Astrocyte (in vitro differentiated cells and primary cell): ENCODE data around the gene CYP4F22. TPM values are rescaled to one million over a fixed set of nuclear protein-coding genes. Genes with fewer than 3 reads are reported as not detected.

ENCODE experiments used
- DNase-seq: peaks from one replicate; pipeline ENCODE4 v3.0.0-alpha.2; 2010; ENCODE audit warnings: low read depth
- FAIRE-seq: peaks from 2 replicates; lab custom pipeline; 2011; peaks lifted over from hg19 to GRCh38; lab: Jason Lieb, UNC
- H2AFZ ChIP-seq: 2 replicates; pipeline ENCODE4 v1.6.0; 2012; ENCODE audit warnings: low read depth, low read length, inconsistent platforms
- H3K27ac ChIP-seq: 2 replicates; pipeline ENCODE4 v1.5.1; 2011; ENCODE audit warnings: low read depth, low read length, inconsistent platforms
- H3K27me3 ChIP-seq: 2 replicates; pipeline ENCODE4 v1.6.0; 2011; ENCODE audit warnings: low read length, inconsistent platforms; ENCODE audit not compliant: insufficient read depth
- H3K36me3 ChIP-seq: 2 replicates; pipeline ENCODE4 v1.5.1; 2011; ENCODE audit warnings: low read length, inconsistent platforms; ENCODE audit not compliant: insufficient read depth
- H3K4me1 ChIP-seq: 2 replicates; pipeline ENCODE4 v1.5.1; 2011; ENCODE audit warnings: low read length, inconsistent platforms; ENCODE audit not compliant: insufficient read depth
- H3K4me2 ChIP-seq: 2 replicates; pipeline ENCODE4 v1.6.0; 2012; ENCODE audit warnings: low read length, inconsistent platforms
- H3K4me3 ChIP-seq: 2 replicates; pipeline ENCODE4 v1.5.1; 2011; ENCODE audit warnings: low read depth, mild to moderate bottlenecking, low read length, inconsistent platforms; ENCODE audit not compliant: insufficient read depth
- H3K79me2 ChIP-seq: 2 replicates; pipeline ENCODE4 v1.6.0; 2012; ENCODE audit warnings: mild to moderate bottlenecking, low read length, inconsistent platforms; ENCODE audit not compliant: insufficient read depth
- H3K9ac ChIP-seq: 2 replicates; pipeline ENCODE4 v1.6.0; 2012; ENCODE audit warnings: mild to moderate bottlenecking, low read length, inconsistent platforms
- H3K9me3 ChIP-seq: 2 replicates; pipeline ENCODE4 v1.5.1; 2012; ENCODE audit warnings: low read depth, mild to moderate bottlenecking, low read length, inconsistent platforms; ENCODE audit not compliant: insufficient read depth
- H4K20me1 ChIP-seq: 2 replicates; pipeline ENCODE4 v1.6.0; 2012; ENCODE audit warnings: low read length, inconsistent platforms; ENCODE audit not compliant: insufficient read depth
- H3K27ac Mint-ChIP-seq: one replicate; pipeline ENCODE4 v1.8.0; 2021; ENCODE audit warnings: mild to moderate bottlenecking, mixed read lengths; ENCODE audit not compliant: unreplicated experiment
- H3K27me3 Mint-ChIP-seq: one replicate; pipeline ENCODE4 v1.8.0; 2021; ENCODE audit warnings: low read depth, mixed read lengths; ENCODE audit not compliant: unreplicated experiment
- H3K36me3 Mint-ChIP-seq: one replicate; pipeline ENCODE4 v1.8.0; 2021; ENCODE audit warnings: low read depth, mixed read lengths; ENCODE audit not compliant: unreplicated experiment
- H3K4me1 Mint-ChIP-seq: one replicate; pipeline ENCODE4 v1.8.0; 2021; ENCODE audit warnings: low read depth, mixed read lengths; ENCODE audit not compliant: unreplicated experiment
- H3K4me3 Mint-ChIP-seq: one replicate; pipeline ENCODE4 v1.8.0; 2021; ENCODE audit warnings: mild to moderate bottlenecking, moderate library complexity, mixed read lengths; ENCODE audit not compliant: unreplicated experiment
- H3K9me3 Mint-ChIP-seq: one replicate; pipeline ENCODE4 v1.8.0; 2021; ENCODE audit warnings: mild to moderate bottlenecking, mixed read lengths; ENCODE audit not compliant: unreplicated experiment
- EZH2 ChIP-seq: IDR thresholded peaks from 2 replicates; pipeline ENCODE4 v1.6.1; 2012; ENCODE audit warnings: mild to moderate bottlenecking, low read length, inconsistent platforms; ENCODE audit not compliant: insufficient read depth
- total RNA-seq: library from RNA; stranded (reverse); gene quantifications from 2 replicates; pipeline ENCODE4 v1.2.1, GENCODE V29; 2021
- TF ChIP-seq, protein P1 (sequence below): IDR thresholded peaks from 2 replicates; pipeline ENCODE4 v1.5.1; 2011; ENCODE audit warnings: low read depth, mild to moderate bottlenecking, inconsistent platforms, low read length, moderate library complexity; ENCODE audit not compliant: insufficient read depth

The CYP4F22 gene
- total RNA-seq, 1 donor from 2014 or later = not detected

DNA sequence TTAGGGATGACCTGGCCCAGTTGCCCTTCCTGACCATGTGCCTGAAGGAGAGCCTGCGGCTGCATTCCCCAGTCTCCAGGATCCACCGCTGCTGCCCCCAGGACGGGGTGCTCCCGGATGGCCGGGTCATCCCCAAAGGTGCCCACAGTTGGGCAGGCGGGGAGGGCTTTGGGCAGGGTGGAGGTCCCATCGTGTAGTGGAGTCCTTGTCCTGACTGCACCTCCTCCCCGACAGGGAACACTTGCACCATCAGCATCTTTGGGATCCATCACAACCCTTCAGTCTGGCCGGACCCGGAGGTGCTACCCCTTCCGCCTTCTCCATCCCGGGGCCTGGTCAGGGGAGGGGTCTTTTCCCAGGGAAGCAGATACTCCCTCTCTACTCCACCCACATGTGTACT, 75.0 kb downstream of the CYP4F22 start:
- Histone ChIP-seq H3K36me3 (no peaks in the 10 kb centered on the region), H3K4me2 (no peak overlapping the region), H3K4me1 (no peaks in the 10 kb centered on the region), H3K9ac (no peak overlapping the region), H3K27ac (no peak overlapping the region), H3K79me2 (no peaks in the 10 kb centered on the region), H2AFZ (no peak overlapping the region), H3K27me3 (no peaks in the 10 kb centered on the region), H3K9me3 (no peaks in the 10 kb centered on the region), H3K4me3 (no peak overlapping the region), H4K20me1 (no peaks in the 10 kb centered on the region)
- Mint-ChIP-seq H3K9me3 (peaks cover 2% of the 10 kb centered on the region), H3K27me3 (no peaks in the 10 kb centered on the region), H3K4me3 (no peak overlapping the region), H3K4me1 (no peaks in the 10 kb centered on the region), H3K27ac (no peak overlapping the region), H3K36me3 (no peaks in the 10 kb centered on the region)
- TF ChIP-seq, protein P1, sequence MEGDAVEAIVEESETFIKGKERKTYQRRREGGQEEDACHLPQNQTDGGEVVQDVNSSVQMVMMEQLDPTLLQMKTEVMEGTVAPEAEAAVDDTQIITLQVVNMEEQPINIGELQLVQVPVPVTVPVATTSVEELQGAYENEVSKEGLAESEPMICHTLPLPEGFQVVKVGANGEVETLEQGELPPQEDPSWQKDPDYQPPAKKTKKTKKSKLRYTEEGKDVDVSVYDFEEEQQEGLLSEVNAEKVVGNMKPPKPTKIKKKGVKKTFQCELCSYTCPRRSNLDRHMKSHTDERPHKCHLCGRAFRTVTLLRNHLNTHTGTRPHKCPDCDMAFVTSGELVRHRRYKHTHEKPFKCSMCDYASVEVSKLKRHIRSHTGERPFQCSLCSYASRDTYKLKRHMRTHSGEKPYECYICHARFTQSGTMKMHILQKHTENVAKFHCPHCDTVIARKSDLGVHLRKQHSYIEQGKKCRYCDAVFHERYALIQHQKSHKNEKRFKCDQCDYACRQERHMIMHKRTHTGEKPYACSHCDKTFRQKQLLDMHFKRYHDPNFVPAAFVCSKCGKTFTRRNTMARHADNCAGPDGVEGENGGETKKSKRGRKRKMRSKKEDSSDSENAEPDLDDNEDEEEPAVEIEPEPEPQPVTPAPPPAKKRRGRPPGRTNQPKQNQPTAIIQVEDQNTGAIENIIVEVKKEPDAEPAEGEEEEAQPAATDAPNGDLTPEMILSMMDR = no peak
- no peak for TF ChIP-seq EZH2
- FAIRE-seq (no peak), DNase-seq (no peak)

DNA sequence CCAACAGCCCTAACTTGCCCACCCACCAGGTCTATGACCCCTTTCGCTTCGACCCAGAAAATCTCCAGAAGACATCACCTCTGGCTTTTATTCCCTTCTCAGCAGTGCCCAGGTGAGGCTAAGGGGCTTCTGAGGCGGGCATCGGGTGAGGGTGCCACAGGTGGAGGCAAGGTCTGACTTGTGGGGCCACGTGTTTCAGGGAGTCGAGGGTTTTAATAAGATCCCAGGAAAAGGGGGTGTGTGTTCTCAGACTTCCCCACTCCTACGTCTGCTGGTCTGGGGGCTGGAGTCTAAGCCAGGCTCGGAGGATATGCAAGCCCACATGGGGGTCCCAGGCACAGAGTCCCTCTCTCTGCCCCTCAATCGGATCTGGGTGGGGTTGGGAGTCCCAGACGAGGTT, 75.8 kb downstream of the CYP4F22 start:
- TF ChIP-seq EZH2 = no peak
- TF ChIP-seq, protein P1 = no peak
- Histone ChIP-seq H3K4me1 (no peaks in the 10 kb centered on the region), H3K27ac (no peak overlapping the region), H3K36me3 (no peaks in the 10 kb centered on the region), H3K9me3 (no peaks in the 10 kb centered on the region), H3K9ac (no peak overlapping the region), H3K79me2 (no peaks in the 10 kb centered on the region), H3K4me3 (no peak overlapping the region), H4K20me1 (no peaks in the 10 kb centered on the region), H3K27me3 (no peaks in the 10 kb centered on the region), H2AFZ (peak overlapping the region; percentile 56), H3K4me2 (peak overlapping the region; percentile 66)
- no peaks in the 10 kb centered on the region for H3K36me3 Mint-ChIP-seq
- no peaks in the 10 kb centered on the region for H3K27me3 Mint-ChIP-seq
- no peak overlapping the region for H3K27ac Mint-ChIP-seq
- no peak overlapping the region for H3K4me3 Mint-ChIP-seq
- no peaks in the 10 kb centered on the region for H3K4me1 Mint-ChIP-seq
- no peak for FAIRE-seq
- H3K9me3 Mint-ChIP-seq = peaks cover 2% of the 10 kb centered on the region
- DNase-seq = no peak

DNA sequence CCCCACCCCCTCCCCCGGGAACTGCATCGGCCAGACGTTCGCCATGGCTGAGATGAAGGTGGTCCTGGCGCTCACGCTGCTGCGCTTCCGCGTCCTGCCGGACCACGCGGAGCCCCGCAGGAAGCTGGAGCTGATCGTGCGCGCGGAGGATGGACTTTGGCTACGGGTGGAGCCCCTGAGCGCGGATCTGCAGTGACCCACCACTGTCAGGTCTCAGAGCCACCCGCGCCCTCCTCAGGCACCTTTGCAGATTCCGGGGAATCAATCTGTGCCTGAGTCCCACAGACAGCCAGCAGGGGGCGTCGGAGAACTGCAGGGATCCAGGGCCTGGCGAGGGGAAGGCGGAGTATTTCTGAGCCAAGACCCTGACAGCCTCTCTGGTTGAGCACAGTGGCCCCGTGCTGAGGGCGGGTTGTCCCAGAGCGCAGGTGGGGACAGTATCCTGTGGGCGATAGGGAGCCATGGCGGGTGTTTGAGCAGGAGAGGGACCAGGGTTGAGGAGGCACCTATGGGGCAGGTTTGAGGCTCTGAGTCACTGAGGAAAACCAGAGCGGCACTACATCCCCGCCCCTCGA, 76.3 kb downstream of the CYP4F22 start:
- Mint-ChIP-seq H3K9me3 (peaks cover 2% of the 10 kb centered on the region), H3K4me1 (no peaks in the 10 kb centered on the region), H3K4me3 (no peak overlapping the region), H3K36me3 (no peaks in the 10 kb centered on the region), H3K27ac (no peak overlapping the region), H3K27me3 (no peaks in the 10 kb centered on the region)
- peak overlapping the region; percentile 56 for H2AFZ ChIP-seq
- peak overlapping the region; percentile 66 for H3K4me2 ChIP-seq
- H3K27ac ChIP-seq = no peak overlapping the region
- no peak overlapping the region for H3K4me3 ChIP-seq
- no peaks in the 10 kb centered on the region for H3K4me1 ChIP-seq
- peak; percentile 15 for DNase-seq
- no peaks in the 10 kb centered on the region for H3K9me3 ChIP-seq
- no peaks in the 10 kb centered on the region for H3K79me2 ChIP-seq
- TF ChIP-seq EZH2 = no peak
- TF ChIP-seq, protein P1 = peak; percentile 55
- no peak overlapping the region for H3K9ac ChIP-seq
- H4K20me1 ChIP-seq = no peaks in the 10 kb centered on the region
- H3K36me3 ChIP-seq = no peaks in the 10 kb centered on the region
- no peak for FAIRE-seq
- H3K27me3 ChIP-seq = no peaks in the 10 kb centered on the region
